Colonic mucosa (tissue), 4 donors: Measurements from ENCODE around the gene SLC26A1. TPM values are rescaled to one million over a fixed set of nuclear protein-coding genes. Genes with fewer than 3 reads are reported as not detected.

Experiments used
- DNase-seq: peaks from one replicate; pipeline ENCODE4 v3.0.0-alpha.2; 2020
- H3K27ac ChIP-seq: fragments of 200-600 bp; one replicate; pipeline ENCODE4 v1.8.0; 2021
- H3K27me3 ChIP-seq: fragments of 200-600 bp; one replicate; pipeline ENCODE4 v1.8.0; 2021
- H3K36me3 ChIP-seq: fragments of 200-600 bp; one replicate; pipeline ENCODE4 v1.8.0; 2021
- H3K4me1 ChIP-seq: fragments of 200-600 bp; one replicate; pipeline ENCODE4 v1.8.0; 2021; ENCODE audit warnings: mild to moderate bottlenecking
- H3K4me3 ChIP-seq: fragments of 200-600 bp; one replicate; pipeline ENCODE4 v1.8.0; 2021
- H3K9ac ChIP-seq, 2 donors: one replicate each; pipeline ENCODE4 v1.7.0; 2013; ENCODE audit warnings: control low read depth in 2 of 2, low read depth in 2 of 2, low read length in 2 of 2
- H3K9me3 ChIP-seq: fragments of 200-600 bp; one replicate; pipeline ENCODE4 v1.8.0; 2021
- CTCF ChIP-seq: fragments of 200-600 bp; IDR thresholded peaks from one replicate; pipeline ENCODE4 v1.8.0; 2022; ENCODE audit warnings: antibody characterized with exemption, mild to moderate bottlenecking
- intact Hi-C: fragments of 100-400 bp; cut with DNase I; formaldehyde crosslinking; loops from one replicate; pipeline ENCODE4 v1.14.1; 2022
- total RNA-seq, 2 donors: library from RNA; stranded (reverse); fragmentation: NEBNext Ultra II Directional in 1 of 2; extraction: Animal tissue kit (Norgen Biotek cat#: 25700) in 1 of 2; gene quantifications; one replicate each; pipeline ENCODE4 v1.2.1, GENCODE V29; 2021
- donor health status: healthy.
- donor health status: DM: no; HTN: no; CAD: no.
- donor health status: DM: no; HTN: no; CAD: no.

Gene SLC26A1
- total RNA-seq, 2 donors from 2014 or later, result 0.77 to 3.8 TPM

GRCh38 chr4:974668-975067 is 18.5 kb downstream of the SLC26A1 start:
- intact Hi-C loops, result no loop called here
- TF ChIP-seq CTCF, result no peak
- Histone ChIP-seq H3K9me3 (no peaks in the 10 kb centered on the region), H3K4me1 (peaks cover 20% of the 10 kb centered on the region), H3K27ac (no peak overlapping the region), H3K27me3 (no peaks in the 10 kb centered on the region), H3K36me3 (no peaks in the 10 kb centered on the region), H3K9ac (no peak overlapping the region), H3K4me3 (no peak overlapping the region)
- no peak for DNase-seq

DNA sequence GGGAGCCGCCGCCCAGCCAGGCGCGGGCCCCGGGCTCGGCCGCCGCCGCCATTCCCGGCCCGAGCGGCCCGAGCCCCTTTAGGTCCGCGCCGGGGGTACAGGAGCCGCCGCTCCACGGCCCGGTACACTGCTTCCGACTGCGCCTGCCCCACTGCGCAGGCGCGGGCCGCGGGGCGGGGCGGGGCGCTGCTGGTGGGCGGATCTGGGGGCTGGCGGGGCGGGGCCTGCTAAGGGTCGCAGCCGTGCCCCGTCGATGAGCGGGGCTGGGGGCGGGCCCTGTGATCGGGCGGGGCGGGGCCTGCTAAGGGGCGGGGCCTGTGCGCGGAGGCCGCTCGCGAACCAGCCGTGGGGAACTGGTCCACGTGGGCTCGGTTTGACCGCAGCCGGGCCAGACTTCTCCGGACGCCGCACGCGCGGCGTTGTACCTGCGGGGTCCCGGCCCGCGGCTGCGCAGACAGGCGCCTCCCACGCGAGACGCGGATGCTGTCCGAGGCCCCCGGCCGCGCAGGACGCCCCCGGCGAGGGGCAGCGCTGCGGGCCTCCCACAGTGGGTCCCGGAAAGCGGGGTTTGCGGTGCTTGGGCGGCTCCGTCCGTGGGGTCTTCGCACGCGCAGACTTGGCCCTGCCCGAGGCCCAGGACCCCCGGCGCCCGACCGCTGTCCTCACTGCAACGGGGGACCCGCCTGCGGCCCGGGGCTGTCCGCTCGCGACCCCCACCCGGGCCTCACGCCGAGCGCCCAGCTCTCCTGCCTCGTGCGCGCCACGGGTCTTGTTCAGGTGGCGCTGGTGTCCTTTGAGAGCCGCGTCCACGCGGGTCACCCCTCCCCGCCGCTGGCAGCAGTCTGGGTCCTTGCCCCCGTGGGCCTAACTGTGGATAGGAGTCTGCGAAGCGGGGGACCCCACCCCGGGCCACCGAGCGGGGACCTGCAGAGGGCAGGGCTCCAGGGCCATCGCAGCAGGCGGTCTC is 19.5 kb downstream of the SLC26A1 start, which contains the start of gene DGKQ:
Gene DGKQ, minus strand, starts transcription at position 139 of the 967 bp plus-strand sequence. Its CDS starts 87 bp downstream, at position 52.
- Histone ChIP-seq H3K27me3 (no peaks in the 10 kb centered on the region), H3K4me1 (peaks cover 20% of the 10 kb centered on the region), H3K27ac (peak within 1 kb of the TSS; percentile 59), H3K4me3 (peak within 1 kb of the TSS; percentile 94), H3K36me3 (no peaks in the 10 kb centered on the region), H3K9ac (peak within 1 kb of the TSS; percentile 86 to 93), H3K9me3 (no peaks in the 10 kb centered on the region)
- DNase-seq, result peak; percentile 89
- TF ChIP-seq CTCF, result no peak
- intact Hi-C loops, result no loop called here

GRCh38 chr4:972651-973424 is 20.4 kb downstream of the SLC26A1 start:
- intact Hi-C loops, result no loop called here
- H3K27ac ChIP-seq, result peak overlapping the region; percentile 59

GRCh38 chr4:971666-972500 is 21.3 kb downstream of the SLC26A1 start:
- H3K27ac ChIP-seq, result peak overlapping the region; percentile 59
- H3K9ac ChIP-seq, result peak overlapping the region; percentile 86 to 93
- no peak for TF ChIP-seq CTCF
- H3K9me3 ChIP-seq, result no peaks in the 10 kb centered on the region
- H3K4me3 ChIP-seq, result peak overlapping the region; percentile 94
- H3K4me1 ChIP-seq, result peaks cover 20% of the 10 kb centered on the region
- no peaks in the 10 kb centered on the region for H3K36me3 ChIP-seq
- intact Hi-C loops, result no loop called here
- DNase-seq, result peak; percentile 95
- H3K27me3 ChIP-seq, result no peaks in the 10 kb centered on the region

More at GRCh38 chr4:972651-973424, 20.4 kb downstream of the SLC26A1 start:
- Histone ChIP-seq H3K27me3 (no peaks in the 10 kb centered on the region), H3K4me3 (peak overlapping the region; percentile 94), H3K4me1 (peaks cover 20% of the 10 kb centered on the region), H3K9ac (peak overlapping the region; percentile 86 to 93), H3K36me3 (no peaks in the 10 kb centered on the region), H3K9me3 (no peaks in the 10 kb centered on the region)
- DNase-seq, result peak; percentile 55
- no peak for TF ChIP-seq CTCF
